Testis (tissue), 2 donors: ENCODE measurements around the gene KDM6A.

Experiments
- POLR2A ChIP-seq: fragments of 450-650 bp; IDR thresholded peaks from one replicate; pipeline ENCODE4 v1.6.1; 2017; ENCODE audit warnings: antibody characterized with exemption, mild to moderate bottlenecking, moderate library complexity
- TF ChIP-seq, protein P1 (sequence below), 3 experiments: fragments of 450-650 bp in 2 of 3; fragments of 200-600 bp in 1 of 3; sonication (generic) in 1 of 3; IDR thresholded peaks; one replicate each; pipeline ENCODE4 v1.5.1; 2016 to 2019; ENCODE audit warnings: antibody characterized with exemption in 3 of 3, mild to moderate bottlenecking in 2 of 3, moderate library complexity in 1 of 3

DNA sequence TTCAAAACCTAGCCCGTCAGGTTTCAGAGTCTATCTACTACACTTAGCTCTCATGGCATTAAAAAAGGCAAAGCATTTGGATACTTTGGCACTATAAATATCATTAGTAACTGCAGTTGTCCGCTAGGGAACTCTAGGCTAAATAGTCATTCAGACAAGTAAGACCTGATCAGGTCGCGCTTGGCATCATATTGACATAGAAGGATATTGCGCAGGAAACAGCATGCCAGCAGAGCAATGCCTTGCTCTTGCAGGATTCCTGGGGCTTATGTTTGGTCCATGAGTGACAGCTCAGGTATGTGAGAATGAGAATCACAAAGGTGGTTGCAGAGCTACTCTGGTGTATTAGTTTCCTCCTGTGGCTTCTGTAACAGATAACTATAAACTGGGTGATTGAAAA lies 62.7 kb downstream of the KDM6A start:
- TF ChIP-seq, protein P1, sequence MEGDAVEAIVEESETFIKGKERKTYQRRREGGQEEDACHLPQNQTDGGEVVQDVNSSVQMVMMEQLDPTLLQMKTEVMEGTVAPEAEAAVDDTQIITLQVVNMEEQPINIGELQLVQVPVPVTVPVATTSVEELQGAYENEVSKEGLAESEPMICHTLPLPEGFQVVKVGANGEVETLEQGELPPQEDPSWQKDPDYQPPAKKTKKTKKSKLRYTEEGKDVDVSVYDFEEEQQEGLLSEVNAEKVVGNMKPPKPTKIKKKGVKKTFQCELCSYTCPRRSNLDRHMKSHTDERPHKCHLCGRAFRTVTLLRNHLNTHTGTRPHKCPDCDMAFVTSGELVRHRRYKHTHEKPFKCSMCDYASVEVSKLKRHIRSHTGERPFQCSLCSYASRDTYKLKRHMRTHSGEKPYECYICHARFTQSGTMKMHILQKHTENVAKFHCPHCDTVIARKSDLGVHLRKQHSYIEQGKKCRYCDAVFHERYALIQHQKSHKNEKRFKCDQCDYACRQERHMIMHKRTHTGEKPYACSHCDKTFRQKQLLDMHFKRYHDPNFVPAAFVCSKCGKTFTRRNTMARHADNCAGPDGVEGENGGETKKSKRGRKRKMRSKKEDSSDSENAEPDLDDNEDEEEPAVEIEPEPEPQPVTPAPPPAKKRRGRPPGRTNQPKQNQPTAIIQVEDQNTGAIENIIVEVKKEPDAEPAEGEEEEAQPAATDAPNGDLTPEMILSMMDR (IDR thresholded peaks at IDR 0.05), result no peak
- no peak for TF ChIP-seq POLR2A
